H1 (cell line): ENCODE measurements around the gene TRPM1.

ENCODE experiments used
- BACH1 ChIP-seq: IDR thresholded peaks from 2 replicates; pipeline ENCODE4 v1.6.1; 2012; ENCODE audit warnings: low read length, improper control_type of control experiment
- CHD1 ChIP-seq: IDR thresholded peaks from 2 replicates; pipeline ENCODE4 v1.6.1; 2012; ENCODE audit warnings: low read depth, low read length, improper control_type of control experiment
- CTCF ChIP-seq, 3 experiments: IDR thresholded peaks; 1 replicate in 2 of 3; 2 replicates in 1 of 3; pipeline versions ENCODE4 v1.5.1 to v1.6.1; 2011; ENCODE audit warnings: low read length in 3 of 3, mild to moderate bottlenecking in 3 of 3, inconsistent platforms in 2 of 3, low read depth in 1 of 3, moderate library complexity in 1 of 3; ENCODE audit not compliant: insufficient read depth in 1 of 3; ENCODE audit errors: control extremely low read depth in 1 of 3
- EP300 ChIP-seq, 2 experiments: IDR thresholded peaks; 1 replicate in 1 of 2; 2 replicates in 1 of 2; pipeline ENCODE4 v1.6.1; 2011 to 2012; ENCODE audit warnings: low read depth in 2 of 2, low read length in 2 of 2, mild to moderate bottlenecking in 2 of 2, borderline replicate concordance in 1 of 2, inconsistent platforms in 1 of 2, moderate library complexity in 1 of 2
- EZH2 ChIP-seq: fragments of 200-600 bp; sonication (generic); IDR thresholded peaks from 2 replicates; pipeline ENCODE4 v1.7.1; 2012; ENCODE audit warnings: low read depth, mild to moderate bottlenecking, moderate library complexity, low read length, inconsistent platforms; ENCODE audit not compliant: severe bottlenecking
- GABPA ChIP-seq: IDR thresholded peaks from 2 replicates; pipeline ENCODE4 v1.6.1; 2011; ENCODE audit warnings: mild to moderate bottlenecking, low read length, moderate library complexity, borderline replicate concordance; ENCODE audit not compliant: insufficient read depth
- HDAC2 ChIP-seq, 2 experiments: fragments of 300-600 bp in 1 of 2; sonication (generic) in 1 of 2; IDR thresholded peaks; 2 replicates each; pipeline ENCODE4 v1.6.1; 2011 to 2012; ENCODE audit warnings: low read depth in 2 of 2, low read length in 2 of 2, mild to moderate bottlenecking in 2 of 2, moderate library complexity in 2 of 2, borderline replicate concordance in 1 of 2, inconsistent platforms in 1 of 2
- JUND ChIP-seq: IDR thresholded peaks from 2 replicates; pipeline ENCODE4 v1.6.1; 2011; ENCODE audit warnings: mild to moderate bottlenecking, improper control_type of control experiment, low read length
- KDM1A ChIP-seq: fragments of 200-600, 300-600 bp; sonication (generic); IDR thresholded peaks from 2 replicates; pipeline ENCODE4 v1.7.1; 2016; ENCODE audit warnings: mild to moderate bottlenecking, low read length, borderline replicate concordance
- MAFK ChIP-seq: IDR thresholded peaks from 2 replicates; pipeline ENCODE4 v1.6.1; 2012; ENCODE audit warnings: low read depth, mild to moderate bottlenecking, improper control_type of control experiment, low read length
- POLR2A ChIP-seq, 2 experiments: IDR thresholded peaks; 1 replicate in 1 of 2; 2 replicates in 1 of 2; pipeline ENCODE4 v1.6.1; 2011; ENCODE audit warnings: low read depth in 2 of 2, low read length in 2 of 2, mild to moderate bottlenecking in 2 of 2; ENCODE audit errors: control extremely low read depth in 1 of 2
- RAD21 ChIP-seq, 2 experiments: IDR thresholded peaks in 1 of 2; conservative IDR thresholded peaks in 1 of 2; 2 replicates each; pipeline ENCODE4 v1.6.1; 2011; ENCODE audit warnings: low read depth in 2 of 2, low read length in 2 of 2, improper control_type of control experiment in 1 of 2, inconsistent platforms in 1 of 2, mild to moderate bottlenecking in 1 of 2, moderate library complexity in 1 of 2
- SP1 ChIP-seq: IDR thresholded peaks from 2 replicates; pipeline ENCODE4 v1.6.1; 2011; ENCODE audit warnings: low read depth, low read length

- no peak for TF ChIP-seq SP1
- no peak for TF ChIP-seq POLR2A (IDR thresholded peaks at IDR 0.05; ENCODE audit: control extremely low read depth in 1 of 2, low read depth in 2 of 2, low read length in 2 of 2)
- TF ChIP-seq CTCF (IDR thresholded peaks at IDR 0.05; ENCODE audit: control extremely low read depth in 1 of 3, insufficient read depth in 1 of 3, low read depth in 1 of 3, low read length in 3 of 3), result no peak
- TF ChIP-seq EP300 (IDR thresholded peaks at IDR 0.05; ENCODE audit: borderline replicate concordance in 1 of 2, low read depth in 2 of 2, low read length in 2 of 2), result no peak
- TF ChIP-seq GABPA, result no peak
- no peak for TF ChIP-seq BACH1
- TF ChIP-seq RAD21 (IDR thresholded peaks at IDR 0.05 in 1 of 2, conservative IDR thresholded peaks at IDR 0.05 in 1 of 2; ENCODE audit: low read depth in 2 of 2, low read length in 2 of 2), result no peak
- TF ChIP-seq CHD1, result no peak
- no peak for TF ChIP-seq KDM1A
- TF ChIP-seq JUND, result no peak
- no peak for TF ChIP-seq HDAC2 (IDR thresholded peaks at IDR 0.05; ENCODE audit: borderline replicate concordance in 1 of 2, low read depth in 2 of 2, low read length in 2 of 2)
- no peak for TF ChIP-seq MAFK
- no peak for TF ChIP-seq EZH2
Observed at GRCh38 chr15:31104003-31104402, 2.5 kb upstream of the TRPM1 start.
